Stimulated activated CD4-positive, alpha-beta T cell treated with anti-CD3 and anti-CD28 coated beads, Interleukin-4, amount 100 ng/mL, for 48 hours (primary cell): Measurements from ENCODE around the gene ZMIZ1.

Experiments
- DNase-seq, 2 donors: peaks; one replicate each; pipeline ENCODE4 v3.0.0-alpha.2; 2020; ENCODE audit warnings: low read depth in 2 of 2

ZMIZ1 gene

GRCh38 chr10:79203833-79204232, 135.1 kb downstream of the ZMIZ1 start:
- DNase-seq: no peak

- DNase-seq: no peak
These were observed 137.7 kb downstream of the ZMIZ1 start for GRCh38 chr10:79206300-79207095.

- no peak for DNase-seq
These were observed 138.3 kb downstream of the ZMIZ1 start for GRCh38 chr10:79207096-79207357.

- no peak for DNase-seq
These were observed 139.0 kb downstream of the ZMIZ1 start for GRCh38 chr10:79207726-79208125.

GRCh38 chr10:79208251-79208983, 139.7 kb downstream of the ZMIZ1 start:
- no peak for DNase-seq

- DNase-seq: no peak
These were observed 140.6 kb downstream of the ZMIZ1 start for GRCh38 chr10:79209340-79209739.

GRCh38 chr10:79209831-79210230, 141.1 kb downstream of the ZMIZ1 start:
- DNase-seq: no peak

GRCh38 chr10:79210672-79211071, 141.9 kb downstream of the ZMIZ1 start:
- no peak for DNase-seq

- DNase-seq: no peak
These were observed 142.8 kb downstream of the ZMIZ1 start for GRCh38 chr10:79211616-79212015.

GRCh38 chr10:79215531-79215930, 146.8 kb downstream of the ZMIZ1 start:
- no peak for DNase-seq

- no peak for DNase-seq
These were observed 150.7 kb downstream of the ZMIZ1 start for GRCh38 chr10:79219322-79219957.

GRCh38 chr10:79220307-79220706, 151.5 kb downstream of the ZMIZ1 start:
- DNase-seq: no peak

- DNase-seq: no peak
These were observed 152.6 kb downstream of the ZMIZ1 start for GRCh38 chr10:79221110-79222051.

- DNase-seq: no peak
These were observed 153.4 kb downstream of the ZMIZ1 start for GRCh38 chr10:79222186-79222585.

GRCh38 chr10:79223091-79224048, 154.6 kb downstream of the ZMIZ1 start:
- no peak for DNase-seq

- no peak for DNase-seq
These were observed 155.6 kb downstream of the ZMIZ1 start for GRCh38 chr10:79224263-79224949.

GRCh38 chr10:79224992-79225391, 156.2 kb downstream of the ZMIZ1 start:
- no peak for DNase-seq

- DNase-seq: no peak
These were observed 157.9 kb downstream of the ZMIZ1 start for GRCh38 chr10:79226391-79227245.

GRCh38 chr10:79229071-79229541, 160.3 kb downstream of the ZMIZ1 start:
- DNase-seq: no peak
